OCI-M1 (cell line): ENCODE measurements around the gene EDA.
"Not testable (repeated sequence)": the region's sequence is repeated elsewhere in the genome, so short reads cannot be mapped to it uniquely, and the experiment has no call there.

Source experiments
- DNase-seq: peaks from one replicate; lab custom pipeline; 2025; lab: John Stamatoyannopoulos, UW

Gene EDA

DNA sequence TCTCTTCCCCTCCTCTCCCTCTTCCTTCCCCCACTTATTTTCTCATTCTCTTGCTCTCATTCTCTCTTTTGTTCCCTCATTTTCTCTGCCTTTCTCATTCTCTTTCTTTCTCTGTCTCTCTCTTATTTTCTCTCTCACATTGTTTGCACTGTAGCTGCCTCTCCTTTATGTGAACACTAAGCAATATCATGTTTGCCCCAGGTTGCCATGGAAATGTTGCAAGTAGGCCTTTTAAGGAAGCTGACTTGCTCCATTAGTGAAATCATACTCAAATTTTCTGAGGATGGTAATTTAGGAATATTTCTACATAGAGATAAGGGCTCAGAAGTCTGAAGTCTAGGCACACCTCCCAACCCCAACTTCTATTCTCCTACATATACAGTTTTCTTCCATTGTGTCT lies 130.1 kb downstream of the EDA start:
- DNase-seq = no peak

- DNase-seq = no peak
Measured at GRCh38 chrX:69748055-69748454, 132.1 kb downstream of the EDA start.

DNA sequence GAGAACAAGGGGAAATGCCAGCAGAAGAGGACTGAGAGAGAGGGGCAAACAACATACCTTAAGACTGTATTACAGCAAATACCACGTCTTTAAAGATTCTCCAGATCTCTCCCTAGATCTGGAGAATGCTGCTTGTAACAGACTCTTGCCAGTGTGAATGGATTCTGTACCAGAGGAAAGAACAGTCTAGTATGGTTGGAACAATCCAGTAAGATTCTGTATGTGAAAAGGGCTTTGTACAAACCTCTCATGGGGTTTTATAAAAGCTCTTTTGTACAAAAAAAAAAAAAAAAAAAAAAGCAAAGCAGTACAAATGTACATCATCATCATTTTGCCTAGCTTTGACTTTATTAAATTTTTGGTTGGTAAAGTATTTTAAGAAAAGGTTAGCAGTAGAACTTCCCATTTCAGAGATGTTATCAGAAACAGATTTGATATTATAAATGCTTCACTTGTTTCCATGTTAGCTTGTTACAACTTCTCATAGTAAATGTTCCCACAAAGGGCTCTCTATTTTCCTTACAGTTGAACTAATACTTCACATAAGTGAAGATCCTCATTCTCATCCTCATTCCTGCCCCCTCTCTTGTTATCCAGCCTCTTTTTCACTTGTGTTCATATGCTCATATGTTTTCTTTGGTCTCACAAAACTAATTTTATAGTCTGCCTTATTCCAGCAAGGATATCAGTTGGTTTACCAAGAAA lies 144.2 kb downstream of the EDA start:
- no peak for DNase-seq

GRCh38 chrX:69761633-69762032 lies 145.7 kb downstream of the EDA start:
- DNase-seq = no peak

DNA sequence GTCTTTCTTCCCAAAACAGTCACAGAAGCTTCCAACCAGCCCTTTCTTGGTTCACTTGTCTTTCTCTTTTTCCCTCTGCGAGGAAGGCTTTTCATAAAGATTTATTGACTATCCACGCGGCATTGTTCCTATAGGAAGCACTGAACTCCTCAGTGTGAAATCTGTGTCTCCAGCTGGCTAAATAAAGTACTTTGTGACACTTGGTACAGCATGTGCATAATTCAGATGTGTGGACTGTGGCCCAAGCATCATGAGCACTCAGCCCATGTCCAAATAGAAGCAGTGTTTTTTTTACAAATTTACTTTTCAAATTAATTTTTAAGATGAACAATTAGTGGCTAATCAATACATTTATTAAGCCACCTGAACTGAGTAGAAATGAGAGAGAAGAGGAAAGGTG lies 146.4 kb downstream of the EDA start:
- DNase-seq = no peak

DNA sequence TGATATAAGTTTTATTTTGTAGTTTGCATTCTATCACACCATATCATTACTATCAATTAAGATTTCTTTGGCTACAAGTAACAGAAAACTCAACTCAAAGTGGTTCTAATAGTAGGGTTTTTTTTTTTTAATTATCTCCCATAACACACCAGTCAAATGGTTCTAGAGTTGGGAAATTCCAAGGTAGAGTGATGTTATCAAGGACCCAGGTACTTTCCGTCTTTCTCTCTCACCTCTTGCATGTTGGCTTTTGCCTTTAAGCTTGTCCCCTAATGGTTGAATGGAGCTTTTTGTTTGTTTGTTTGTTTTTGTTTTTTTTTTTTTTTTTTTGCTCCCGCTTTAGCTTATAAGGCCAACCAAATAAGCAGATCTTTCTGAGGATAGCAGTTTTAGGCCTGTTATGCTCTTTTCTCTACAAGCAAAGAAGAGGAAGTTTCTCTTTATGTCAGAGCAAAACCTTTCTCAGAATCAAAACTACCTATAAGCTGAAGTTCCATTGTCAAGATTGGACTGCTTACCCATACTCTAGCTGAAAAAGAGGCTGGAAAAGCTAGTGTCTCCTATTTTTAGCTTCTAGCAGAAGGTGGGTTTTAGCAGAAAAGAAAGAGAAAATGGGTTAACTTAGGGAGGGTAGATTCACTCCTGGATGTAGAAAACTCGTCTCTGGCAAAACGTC lies 177.5 kb downstream of the EDA start:
- DNase-seq = no peak

- no peak for DNase-seq
Measured at GRCh38 chrX:69795702-69796101, 179.8 kb downstream of the EDA start.

DNA sequence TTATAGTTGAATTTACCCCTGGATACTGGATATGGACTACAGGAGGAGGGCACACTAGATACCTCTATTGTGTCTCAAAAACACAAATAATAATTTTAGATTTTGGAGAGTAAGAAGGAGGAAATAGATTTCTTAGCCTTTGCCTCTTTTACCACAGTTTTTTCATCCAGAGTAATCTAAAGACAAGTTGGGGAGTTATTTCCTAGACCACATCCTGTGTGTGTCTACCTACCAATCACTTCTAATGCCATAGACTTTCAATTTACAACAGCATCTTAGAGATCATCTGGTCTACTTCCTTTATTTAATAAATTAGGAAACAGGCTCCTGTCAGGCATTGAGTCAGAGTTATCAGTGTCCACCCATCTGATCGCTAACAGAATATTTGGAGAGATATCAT lies 191.5 kb downstream of the EDA start:
- peak; percentile 0 for DNase-seq

DNA sequence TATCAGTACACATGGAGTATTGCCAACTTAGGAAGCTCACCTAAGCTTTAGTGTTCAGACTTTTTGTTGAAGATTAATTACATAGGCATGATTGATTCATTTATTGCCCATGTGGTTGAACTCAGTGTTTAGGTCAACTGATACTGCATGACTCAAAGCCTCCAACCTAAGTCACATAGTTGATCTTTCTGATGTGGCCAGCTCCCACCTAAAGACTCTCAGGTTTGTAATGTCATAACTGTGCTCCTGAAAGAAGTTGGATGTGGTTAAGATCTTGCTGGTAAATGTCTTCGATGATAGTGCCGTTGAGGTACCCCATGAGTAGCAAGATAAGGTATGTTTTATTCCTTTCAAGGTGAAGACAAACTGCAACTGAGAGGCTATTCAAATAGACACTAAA lies 192.5 kb downstream of the EDA start:
- no peak for DNase-seq

GRCh38 chrX:69813677-69814076 lies 197.8 kb downstream of the EDA start:
- no peak for DNase-seq

- no peak for DNase-seq
Measured at GRCh38 chrX:69815063-69815462, 199.2 kb downstream of the EDA start.

DNA sequence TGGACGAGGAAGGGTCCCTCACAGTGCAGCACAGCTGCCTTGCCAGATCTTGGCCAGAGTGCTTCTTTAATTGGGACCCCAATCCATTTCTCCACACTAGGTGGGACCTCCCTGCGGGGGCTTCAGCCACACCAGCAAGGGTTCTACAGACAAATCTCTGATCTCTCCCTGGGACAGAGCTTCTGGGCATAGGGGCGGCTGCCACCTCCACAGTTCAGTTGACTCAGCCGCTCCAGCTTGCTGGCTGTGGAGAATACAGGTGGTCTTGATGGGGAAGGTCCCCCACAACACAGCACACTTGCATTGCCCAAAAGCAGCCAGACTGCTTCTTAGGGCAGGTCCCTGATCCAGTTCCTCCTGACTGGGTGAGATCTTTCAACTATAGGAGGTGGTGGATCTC lies 199.6 kb downstream of the EDA start:
- no peak for DNase-seq

DNA sequence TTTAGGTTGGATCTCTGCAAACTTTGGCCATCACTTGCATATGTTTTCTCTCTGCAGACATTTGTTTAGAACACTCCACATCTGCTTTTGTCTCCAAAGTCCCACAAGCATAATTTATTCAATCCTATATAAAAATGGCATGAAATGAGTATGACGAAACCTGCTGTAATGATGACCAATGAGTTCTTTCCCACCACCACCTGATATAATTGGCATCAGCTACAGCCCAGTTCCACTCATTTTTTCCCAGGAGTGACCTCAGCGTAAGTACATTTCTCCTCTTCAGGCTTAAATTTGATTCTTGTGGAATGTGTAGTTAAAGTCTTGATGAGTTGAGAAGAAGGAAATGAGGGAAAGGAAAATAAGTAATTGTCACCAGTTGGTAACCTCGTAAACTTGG lies 228.7 kb downstream of the EDA start:
- no peak for DNase-seq

DNA sequence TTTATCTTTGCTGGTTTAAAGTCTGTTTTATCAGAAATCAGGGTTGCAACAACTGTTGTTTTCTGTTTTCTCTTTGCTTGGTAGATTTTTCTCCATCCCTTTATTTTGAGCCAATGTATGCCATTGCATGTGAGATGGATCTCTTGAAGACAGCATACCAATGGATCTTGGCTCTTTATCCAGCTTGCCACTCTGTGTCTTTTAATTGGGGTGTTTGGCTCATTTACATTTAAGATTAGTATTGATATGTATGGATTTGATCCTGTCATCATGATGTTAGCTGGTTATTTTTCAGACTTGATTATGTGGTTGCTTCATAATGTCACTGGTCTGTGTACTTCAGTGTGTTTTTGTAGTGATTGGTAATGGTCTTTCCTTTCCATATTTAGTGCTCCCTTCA lies 244.1 kb downstream of the EDA start:
- DNase-seq = not testable (repeated sequence)

DNA sequence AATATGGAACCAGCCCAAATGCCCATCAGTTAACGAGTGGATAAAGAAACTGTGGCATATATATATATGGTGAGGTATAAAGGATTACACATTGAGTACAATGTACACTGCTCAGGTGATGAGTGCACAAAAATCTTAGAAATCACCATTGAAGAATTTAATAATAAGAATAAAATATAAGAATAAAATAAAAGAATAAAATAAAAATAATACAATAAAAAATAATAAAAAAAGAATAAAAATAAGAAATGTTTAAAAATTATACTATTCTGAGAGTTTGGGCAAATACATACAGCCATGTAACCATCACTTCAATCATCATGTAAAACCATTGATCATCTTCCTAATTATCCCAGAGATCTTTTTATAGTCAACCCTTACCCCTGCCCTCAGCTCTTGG lies 260.3 kb downstream of the EDA start:
- no peak for DNase-seq

DNA sequence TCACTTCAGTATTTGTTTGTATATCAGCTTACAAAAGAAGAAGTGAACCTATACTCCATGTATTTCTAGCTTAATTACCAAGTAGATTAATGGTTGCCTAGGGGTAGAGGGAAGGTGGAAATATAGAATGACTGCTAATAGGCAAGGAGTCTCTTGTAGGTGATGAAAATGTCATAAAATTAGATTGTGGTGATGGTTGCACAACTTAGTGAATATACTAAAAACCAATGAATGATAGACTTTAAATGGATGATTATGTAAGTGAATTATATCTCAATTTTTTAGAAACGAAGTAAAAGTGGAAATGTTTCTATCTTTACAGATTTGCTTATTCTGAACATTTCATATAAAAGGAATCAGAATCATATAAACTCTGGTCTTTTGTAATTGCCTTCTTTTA lies 268.3 kb downstream of the EDA start:
- no peak for DNase-seq

- no peak for DNase-seq
Measured at GRCh38 chrX:69896046-69896445, 280.1 kb downstream of the EDA start.

DNA sequence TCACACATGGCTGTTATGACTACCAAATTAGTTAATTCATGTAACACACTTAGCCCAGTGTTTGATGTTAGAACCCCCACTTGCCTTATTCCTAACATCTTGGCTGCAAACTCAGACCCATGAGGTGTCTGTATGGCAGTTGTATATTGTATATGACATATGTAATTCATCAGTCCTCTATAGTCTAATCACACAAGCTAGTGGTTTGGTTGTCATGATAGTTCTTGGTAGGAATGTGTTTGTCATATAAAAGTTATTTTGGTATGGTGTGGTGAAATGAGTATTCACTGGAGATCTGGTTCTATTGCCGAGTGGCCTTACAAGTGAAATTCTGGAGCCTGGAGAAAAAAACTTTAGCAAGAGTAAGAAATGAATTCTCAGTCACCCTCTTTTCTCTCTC lies 284.6 kb downstream of the EDA start:
- DNase-seq = no peak

- no peak for DNase-seq
Measured at GRCh38 chrX:69906447-69906846, 290.5 kb downstream of the EDA start.

DNA sequence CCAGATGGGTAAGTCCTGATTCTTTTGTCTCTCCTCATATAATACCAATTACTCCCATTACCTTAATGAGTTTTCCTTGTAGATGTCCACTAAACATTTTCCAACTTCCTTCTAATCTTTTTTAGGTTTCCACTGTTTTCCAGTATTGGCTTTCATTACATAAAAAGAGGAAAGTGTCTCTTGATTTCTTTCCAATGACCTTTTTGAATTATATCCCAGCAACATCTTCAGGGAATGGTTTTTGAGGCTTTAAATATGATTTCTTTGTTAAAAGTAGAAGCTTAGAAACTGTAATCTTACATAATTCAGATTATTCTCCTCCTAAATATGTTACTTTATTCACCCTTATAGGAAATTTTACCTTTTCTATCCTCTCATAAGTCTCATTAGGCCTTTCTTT lies 298.9 kb downstream of the EDA start:
- DNase-seq = no peak

DNA sequence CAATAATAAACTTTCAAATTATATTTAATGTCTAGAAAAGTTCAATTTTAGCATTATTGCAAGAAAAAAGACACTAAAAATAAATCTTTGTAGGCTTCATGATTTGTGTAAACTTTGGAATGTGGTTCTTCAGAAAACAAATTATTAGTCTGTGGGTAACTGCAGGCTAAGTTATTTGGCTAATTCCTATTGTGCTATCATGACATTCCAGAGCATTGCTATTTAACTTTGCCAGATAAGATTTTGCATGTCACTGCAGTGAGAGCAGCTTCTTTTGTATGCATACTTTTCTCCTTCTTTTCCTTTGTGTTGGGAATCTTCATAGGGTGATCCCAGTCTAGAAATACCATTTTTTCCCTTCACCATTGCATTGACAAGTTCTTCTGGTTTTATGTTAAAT lies 303.8 kb downstream of the EDA start:
- no peak for DNase-seq

DNA sequence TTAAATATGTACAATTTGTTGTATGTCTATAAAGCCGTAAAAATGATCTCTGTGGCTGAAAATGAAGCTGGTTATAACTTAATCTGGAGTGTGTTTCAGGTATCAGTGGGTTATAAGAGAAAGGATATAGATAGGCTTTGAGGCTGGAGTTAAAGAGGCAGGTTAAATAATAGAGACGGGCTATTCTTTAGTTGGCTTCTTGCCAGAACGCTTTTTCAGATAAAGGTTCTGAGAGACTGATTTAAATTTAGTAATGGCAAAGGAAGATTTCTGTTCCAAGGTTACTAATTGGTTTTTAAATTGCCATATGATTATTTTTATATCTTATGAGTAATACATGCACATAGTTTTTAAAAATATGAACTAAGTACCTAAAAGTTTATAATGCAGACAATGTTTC lies 316.4 kb downstream of the EDA start:
- DNase-seq = no peak

GRCh38 chrX:69948276-69948797 lies 332.4 kb downstream of the EDA start:
- DNase-seq = no peak

GRCh38 chrX:69951753-69952152 lies 335.8 kb downstream of the EDA start:
- DNase-seq = no peak
